ENCODE data around the gene RFX3. TPM values are rescaled to one million over a fixed set of nuclear protein-coding genes. Genes with fewer than 3 reads are reported as not detected.

Gene RFX3
- total RNA-seq, 2 donors from 2014 or later: 27.5 to 28.2 TPM

DNA sequence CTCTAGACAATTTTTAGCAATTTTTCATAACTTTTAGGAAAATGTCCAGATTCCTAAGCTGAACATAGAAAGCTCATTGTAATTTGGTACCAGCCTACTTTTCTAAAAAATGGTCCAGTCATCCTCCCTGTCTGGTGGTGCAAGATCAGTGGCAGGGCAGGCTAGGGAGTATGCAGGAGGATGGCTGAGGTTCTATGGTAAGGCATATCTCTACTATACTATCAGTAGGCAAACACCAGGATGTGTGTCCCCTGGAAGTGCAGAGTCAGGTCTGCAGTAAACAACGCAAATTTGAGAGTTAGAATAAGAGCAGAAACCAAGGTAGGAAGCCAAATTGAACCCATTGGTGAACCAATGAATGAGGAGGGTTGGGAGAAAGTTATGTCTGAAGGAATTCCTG is 22.8 kb upstream of the RFX3 start:
- Histone ChIP-seq H3K4me3 (ENCODE audit: low read length) (no peak overlapping the region), H3K36me3 (ENCODE audit: control insufficient read depth, insufficient read depth, low read length) (no peaks in the 10 kb centered on the region), H3K9me3 (ENCODE audit: control insufficient read depth, low read length) (no peaks in the 10 kb centered on the region), H3K9ac (ENCODE audit: extremely low read depth, low read length, poor library complexity, severe bottlenecking) (no peak overlapping the region), H3K4me1 (ENCODE audit: control insufficient read depth, insufficient read depth, low read length) (peaks cover 4% of the 10 kb centered on the region), H3K27ac (ENCODE audit: low read depth, low read length) (no peak overlapping the region), H3K27me3 (ENCODE audit: control insufficient read depth, insufficient read depth, low read length, poor library complexity, severe bottlenecking) (no peaks in the 10 kb centered on the region)
- TF ChIP-seq, protein P1, sequence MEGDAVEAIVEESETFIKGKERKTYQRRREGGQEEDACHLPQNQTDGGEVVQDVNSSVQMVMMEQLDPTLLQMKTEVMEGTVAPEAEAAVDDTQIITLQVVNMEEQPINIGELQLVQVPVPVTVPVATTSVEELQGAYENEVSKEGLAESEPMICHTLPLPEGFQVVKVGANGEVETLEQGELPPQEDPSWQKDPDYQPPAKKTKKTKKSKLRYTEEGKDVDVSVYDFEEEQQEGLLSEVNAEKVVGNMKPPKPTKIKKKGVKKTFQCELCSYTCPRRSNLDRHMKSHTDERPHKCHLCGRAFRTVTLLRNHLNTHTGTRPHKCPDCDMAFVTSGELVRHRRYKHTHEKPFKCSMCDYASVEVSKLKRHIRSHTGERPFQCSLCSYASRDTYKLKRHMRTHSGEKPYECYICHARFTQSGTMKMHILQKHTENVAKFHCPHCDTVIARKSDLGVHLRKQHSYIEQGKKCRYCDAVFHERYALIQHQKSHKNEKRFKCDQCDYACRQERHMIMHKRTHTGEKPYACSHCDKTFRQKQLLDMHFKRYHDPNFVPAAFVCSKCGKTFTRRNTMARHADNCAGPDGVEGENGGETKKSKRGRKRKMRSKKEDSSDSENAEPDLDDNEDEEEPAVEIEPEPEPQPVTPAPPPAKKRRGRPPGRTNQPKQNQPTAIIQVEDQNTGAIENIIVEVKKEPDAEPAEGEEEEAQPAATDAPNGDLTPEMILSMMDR (conservative IDR thresholded peaks at IDR 0.05): no peak
- H3K27ac Mint-ChIP-seq: no peak overlapping the region
- H3K4me1 Mint-ChIP-seq: peaks cover 7% of the 10 kb centered on the region
- WGBS, 2 experiments (ENCODE audit: insufficient coverage in 1 of 2, insufficient read length in 1 of 2): 88 to 100% methylated on average over 1 of the region's 1 CpG
- no peaks in the 10 kb centered on the region for H3K27me3 Mint-ChIP-seq (ENCODE audit: insufficient read depth)
- no peaks in the 10 kb centered on the region for H3K9me3 Mint-ChIP-seq
- H3K36me3 Mint-ChIP-seq (ENCODE audit: low read depth): no peaks in the 10 kb centered on the region
- DNase-seq: no peak
- no peak overlapping the region for H3K4me3 Mint-ChIP-seq

DNA sequence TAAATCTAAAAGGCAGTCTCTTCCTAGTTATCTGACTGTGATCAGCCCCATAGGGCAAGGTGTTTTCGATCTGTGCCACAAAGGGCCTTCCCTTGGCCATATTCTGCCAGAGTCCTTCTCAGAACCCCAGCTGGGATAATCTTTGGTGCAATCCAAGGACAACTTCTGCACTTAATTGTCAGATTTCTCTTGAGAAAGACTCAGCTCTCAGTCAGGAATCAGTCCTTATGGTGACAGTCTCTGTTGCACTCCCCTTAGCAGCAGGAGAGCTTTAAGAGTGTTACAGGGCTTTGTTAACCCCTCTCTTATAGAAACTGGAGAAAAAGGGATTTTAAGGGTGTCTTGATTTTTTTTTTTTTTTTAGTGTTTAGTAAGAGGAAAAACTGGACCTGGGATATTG is 15.4 kb upstream of the RFX3 start:
- H3K27me3 Mint-ChIP-seq (ENCODE audit: insufficient read depth): peaks cover 4% of the 10 kb centered on the region
- WGBS, 2 experiments (ENCODE audit: insufficient coverage in 1 of 2, insufficient read length in 1 of 2): 80 to 91% methylated on average over 1 of the region's 1 CpG
- H3K9me3 Mint-ChIP-seq: peaks cover 4% of the 10 kb centered on the region
- Histone ChIP-seq H3K27me3 (ENCODE audit: control insufficient read depth, insufficient read depth, low read length, poor library complexity, severe bottlenecking) (no peaks in the 10 kb centered on the region), H3K4me1 (ENCODE audit: control insufficient read depth, insufficient read depth, low read length) (no peaks in the 10 kb centered on the region), H3K36me3 (ENCODE audit: control insufficient read depth, insufficient read depth, low read length) (no peaks in the 10 kb centered on the region), H3K9me3 (ENCODE audit: control insufficient read depth, low read length) (no peaks in the 10 kb centered on the region), H3K27ac (ENCODE audit: low read depth, low read length) (no peak overlapping the region), H3K4me3 (ENCODE audit: low read length) (no peak overlapping the region), H3K9ac (ENCODE audit: extremely low read depth, low read length, poor library complexity, severe bottlenecking) (no peak overlapping the region)
- no peak overlapping the region for H3K27ac Mint-ChIP-seq
- peaks cover 7% of the 10 kb centered on the region for H3K4me1 Mint-ChIP-seq
- DNase-seq: no peak
- no peaks in the 10 kb centered on the region for H3K36me3 Mint-ChIP-seq (ENCODE audit: low read depth)
- TF ChIP-seq, protein P1 (conservative IDR thresholded peaks at IDR 0.05): no peak
- H3K4me3 Mint-ChIP-seq: no peak overlapping the region

DNA sequence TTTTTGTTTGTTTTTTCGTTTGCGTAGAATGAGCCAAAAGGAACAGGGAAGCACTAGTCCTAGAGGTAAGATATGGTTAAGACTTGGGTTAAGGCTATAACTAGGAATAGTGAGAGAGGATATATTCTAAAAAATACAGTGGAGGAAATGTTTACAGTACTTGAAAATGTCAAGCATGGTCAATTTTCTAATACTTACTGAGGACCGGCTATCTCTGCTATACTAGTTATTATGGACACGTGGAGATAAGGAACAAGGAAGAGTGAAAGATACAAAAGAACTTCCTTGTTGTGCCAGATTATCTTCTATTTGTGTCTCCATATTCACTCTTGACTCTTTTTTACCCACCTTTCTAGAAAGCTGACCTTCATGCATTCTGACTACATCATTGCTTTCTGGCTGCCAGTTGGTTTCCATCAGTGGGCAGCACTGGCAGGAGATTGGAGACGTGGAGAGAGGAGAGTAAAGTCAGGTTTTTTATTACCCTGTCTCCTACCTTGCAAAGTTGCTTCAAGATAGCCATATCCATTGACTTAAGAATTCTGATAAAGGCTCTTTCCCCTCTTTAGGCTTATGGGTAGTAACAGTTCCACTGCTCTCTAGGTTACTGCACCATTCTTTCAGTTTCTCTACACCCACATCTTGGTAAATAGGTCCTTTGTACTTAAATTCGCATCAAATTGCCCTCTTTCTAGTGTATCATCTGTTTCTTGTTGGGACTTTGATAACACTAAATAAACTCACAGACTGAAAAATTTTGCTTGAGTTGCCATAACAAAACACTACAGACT is 9.0 kb upstream of the RFX3 start:
- Histone ChIP-seq H3K9me3 (ENCODE audit: control insufficient read depth, low read length) (no peaks in the 10 kb centered on the region), H3K4me1 (ENCODE audit: control insufficient read depth, insufficient read depth, low read length) (no peaks in the 10 kb centered on the region), H3K36me3 (ENCODE audit: control insufficient read depth, insufficient read depth, low read length) (peaks cover 6% of the 10 kb centered on the region), H3K27ac (ENCODE audit: low read depth, low read length) (no peak overlapping the region), H3K9ac (ENCODE audit: extremely low read depth, low read length, poor library complexity, severe bottlenecking) (no peak overlapping the region), H3K27me3 (ENCODE audit: control insufficient read depth, insufficient read depth, low read length, poor library complexity, severe bottlenecking) (no peaks in the 10 kb centered on the region), H3K4me3 (ENCODE audit: low read length) (no peak overlapping the region)
- H3K36me3 Mint-ChIP-seq (ENCODE audit: low read depth): peaks cover 11% of the 10 kb centered on the region
- no peak overlapping the region for H3K27ac Mint-ChIP-seq
- H3K27me3 Mint-ChIP-seq (ENCODE audit: insufficient read depth): peaks cover 1% of the 10 kb centered on the region
- peaks cover 4% of the 10 kb centered on the region for H3K9me3 Mint-ChIP-seq
- peaks cover 4% of the 10 kb centered on the region for H3K4me1 Mint-ChIP-seq
- TF ChIP-seq, protein P1 (conservative IDR thresholded peaks at IDR 0.05): no peak
- H3K4me3 Mint-ChIP-seq: no peak overlapping the region
- DNase-seq: no peak
- 90 to 97% methylated on average over 5 to 6 of the region's 6 CpGs for WGBS, 2 experiments (ENCODE audit: insufficient coverage in 1 of 2, insufficient read length in 1 of 2)
